IPS DF 4.7 (cell line): Measurements from ENCODE around the gene FGFR3.

Source experiments
- DNase-seq: peaks from one replicate; pipeline ENCODE4 v3.0.0-alpha.2; 2013; ENCODE audit warnings: low spot score; ENCODE audit errors: extremely low read depth

The FGFR3 gene

GRCh38 chr4:1769692-1770091, 23.4 kb upstream of the FGFR3 start:
- no peak for DNase-seq

GRCh38 chr4:1770245-1770644, 22.8 kb upstream of the FGFR3 start:
- no peak for DNase-seq

- no peak for DNase-seq
Observed at GRCh38 chr4:1770791-1771231, 22.3 kb upstream of the FGFR3 start.

GRCh38 chr4:1771555-1772305, 21.4 kb upstream of the FGFR3 start:
- no peak for DNase-seq

GRCh38 chr4:1772853-1773538, 20.1 kb upstream of the FGFR3 start:
- no peak for DNase-seq

- no peak for DNase-seq
Observed at GRCh38 chr4:1773754-1774153, 19.3 kb upstream of the FGFR3 start.

GRCh38 chr4:1775731-1776500, 17.2 kb upstream of the FGFR3 start:
- DNase-seq, result no peak

- no peak for DNase-seq
Observed at GRCh38 chr4:1776521-1777161, 16.5 kb upstream of the FGFR3 start.

GRCh38 chr4:1777822-1778641, 15.1 kb upstream of the FGFR3 start:
- DNase-seq, result no peak

GRCh38 chr4:1778642-1779392, 14.3 kb upstream of the FGFR3 start:
- no peak for DNase-seq

GRCh38 chr4:1779588-1780382, 13.3 kb upstream of the FGFR3 start:
- no peak for DNase-seq

- DNase-seq, result no peak
Observed at GRCh38 chr4:1780435-1780834, 12.7 kb upstream of the FGFR3 start.

GRCh38 chr4:1783015-1783414, 10.1 kb upstream of the FGFR3 start:
- no peak for DNase-seq

- no peak for DNase-seq
Observed at GRCh38 chr4:1783970-1784369, 9.1 kb upstream of the FGFR3 start.

- DNase-seq, result no peak
Observed at GRCh38 chr4:1784395-1784788, 8.7 kb upstream of the FGFR3 start.

- no peak for DNase-seq
Observed at GRCh38 chr4:1784789-1785591, 8.1 kb upstream of the FGFR3 start.

- no peak for DNase-seq
Observed at GRCh38 chr4:1785592-1785991, 7.5 kb upstream of the FGFR3 start.

- DNase-seq, result no peak
Observed at GRCh38 chr4:1786544-1787362, 6.3 kb upstream of the FGFR3 start.
